Globus pallidus (tissue), 1 donor: Measurements from ENCODE around the gene HEATR3.
A peak's percentile ranks its signal among the peaks of the same experiment; 100 is the strongest.

ENCODE experiments used
- DNase-seq: peaks from one replicate; pipeline ENCODE4 v3.0.0-alpha.2; 2015; ENCODE audit warnings: low spot score

The HEATR3 gene

GRCh38 chr16:50153596-50154419, 88.0 kb downstream of the HEATR3 start:
- peak; percentile 16 for DNase-seq

- peak; percentile 39 for DNase-seq
Measured at GRCh38 chr16:50154420-50154950, 88.7 kb downstream of the HEATR3 start.

GRCh38 chr16:50155925-50156324, 90.2 kb downstream of the HEATR3 start:
- DNase-seq = no peak
